Mammary epithelial cell (primary cell): ENCODE results near the gene PACSIN1.

ENCODE experiments used
- EZH2 ChIP-seq: IDR thresholded peaks from 2 replicates; pipeline ENCODE4 v1.6.1; 2012; ENCODE audit warnings: low read length, inconsistent platforms, borderline replicate concordance
- TF ChIP-seq, protein P1 (sequence below), 2 donors: IDR thresholded peaks in 1 of 2; conservative IDR thresholded peaks in 1 of 2; 2 replicates each; pipeline ENCODE4 v1.5.1; 2011 to 2012; ENCODE audit warnings: inconsistent platforms in 2 of 2, low read length in 2 of 2, mild to moderate bottlenecking in 2 of 2, control low read depth in 1 of 2, low read depth in 1 of 2; ENCODE audit not compliant: insufficient read depth in 1 of 2; ENCODE audit errors: extremely low read depth in 1 of 2

DNA sequence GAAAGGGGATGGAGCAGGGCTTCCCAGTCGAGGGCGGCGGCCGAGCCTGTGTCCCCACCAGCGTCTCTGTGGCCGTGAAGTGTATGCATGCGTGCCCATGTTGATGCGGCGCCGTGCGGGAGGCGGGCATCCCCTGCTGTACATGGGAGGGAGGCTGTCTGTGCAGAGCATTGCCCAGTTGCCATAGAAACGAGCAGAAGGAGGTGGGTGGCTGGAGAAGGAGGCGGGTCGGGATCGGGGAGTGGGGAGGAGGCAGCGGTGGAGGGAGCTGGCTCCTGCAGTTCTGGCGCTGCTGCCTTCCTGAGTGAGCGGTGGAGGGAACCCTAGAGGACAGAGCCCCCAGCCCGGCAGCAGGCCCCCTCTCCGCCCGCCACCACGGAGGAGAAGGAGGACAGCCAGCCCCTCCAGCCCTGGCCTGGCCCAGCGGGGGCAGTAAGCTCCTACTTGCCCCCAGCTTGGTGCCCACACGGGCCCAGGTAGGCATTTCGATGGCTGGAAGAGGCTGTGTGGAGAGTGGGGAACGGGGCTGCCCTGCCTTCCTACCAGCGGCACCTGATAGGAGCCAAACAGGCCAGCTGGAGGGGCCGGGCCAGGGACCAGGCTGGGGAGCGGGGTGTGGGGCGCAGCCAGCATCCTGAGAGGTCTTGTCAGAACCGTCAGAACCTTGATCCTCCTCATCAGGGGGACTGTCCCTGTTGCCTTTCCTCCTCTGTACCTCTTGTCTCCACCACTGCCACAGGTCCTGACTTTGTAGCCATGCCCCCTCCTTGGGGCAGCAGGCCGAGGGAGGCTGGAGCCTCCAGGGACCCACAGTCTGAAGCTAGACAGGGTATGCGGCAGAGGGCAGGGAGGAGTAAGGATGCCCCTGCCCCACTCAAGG, 49.0 kb downstream of the PACSIN1 start:
- TF ChIP-seq, protein P1, sequence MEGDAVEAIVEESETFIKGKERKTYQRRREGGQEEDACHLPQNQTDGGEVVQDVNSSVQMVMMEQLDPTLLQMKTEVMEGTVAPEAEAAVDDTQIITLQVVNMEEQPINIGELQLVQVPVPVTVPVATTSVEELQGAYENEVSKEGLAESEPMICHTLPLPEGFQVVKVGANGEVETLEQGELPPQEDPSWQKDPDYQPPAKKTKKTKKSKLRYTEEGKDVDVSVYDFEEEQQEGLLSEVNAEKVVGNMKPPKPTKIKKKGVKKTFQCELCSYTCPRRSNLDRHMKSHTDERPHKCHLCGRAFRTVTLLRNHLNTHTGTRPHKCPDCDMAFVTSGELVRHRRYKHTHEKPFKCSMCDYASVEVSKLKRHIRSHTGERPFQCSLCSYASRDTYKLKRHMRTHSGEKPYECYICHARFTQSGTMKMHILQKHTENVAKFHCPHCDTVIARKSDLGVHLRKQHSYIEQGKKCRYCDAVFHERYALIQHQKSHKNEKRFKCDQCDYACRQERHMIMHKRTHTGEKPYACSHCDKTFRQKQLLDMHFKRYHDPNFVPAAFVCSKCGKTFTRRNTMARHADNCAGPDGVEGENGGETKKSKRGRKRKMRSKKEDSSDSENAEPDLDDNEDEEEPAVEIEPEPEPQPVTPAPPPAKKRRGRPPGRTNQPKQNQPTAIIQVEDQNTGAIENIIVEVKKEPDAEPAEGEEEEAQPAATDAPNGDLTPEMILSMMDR (conservative IDR thresholded peaks at IDR 0.05 in 1 of 2, IDR thresholded peaks at IDR 0.05 in 1 of 2; ENCODE audit: extremely low read depth in 1 of 2, insufficient read depth in 1 of 2, low read depth in 1 of 2, low read length in 2 of 2): no peak
- TF ChIP-seq EZH2: no peak
